Epithelial cell of proximal tubule (primary cell): ENCODE data around the gene DENND6B. TPM values are rescaled to one million over a fixed set of nuclear protein-coding genes. Genes with fewer than 3 reads are reported as not detected.

ENCODE experiments used
- DNase-seq: peaks from one replicate; pipeline ENCODE4 v3.0.0-alpha.2; 2011; ENCODE audit warnings: low read depth
- H3K4me3 ChIP-seq: 2 replicates; pipeline ENCODE4 v1.5.1; 2011; ENCODE audit warnings: low read depth, mild to moderate bottlenecking, low read length
- total RNA-seq: library from RNA; depleted of rRNA; stranded (reverse); fragments of >200 nt; gene quantifications from 2 replicates; pipeline ENCODE4 v1.2.3, GENCODE V29; 2015
- TF ChIP-seq, protein P1 (sequence below): conservative IDR thresholded peaks from 2 replicates; pipeline ENCODE4 v1.5.1; 2012; ENCODE audit warnings: low read depth, mild to moderate bottlenecking, low read length

DENND6B gene
- total RNA-seq, 1 donor from 2014 or later = 4.4 TPM

DNA sequence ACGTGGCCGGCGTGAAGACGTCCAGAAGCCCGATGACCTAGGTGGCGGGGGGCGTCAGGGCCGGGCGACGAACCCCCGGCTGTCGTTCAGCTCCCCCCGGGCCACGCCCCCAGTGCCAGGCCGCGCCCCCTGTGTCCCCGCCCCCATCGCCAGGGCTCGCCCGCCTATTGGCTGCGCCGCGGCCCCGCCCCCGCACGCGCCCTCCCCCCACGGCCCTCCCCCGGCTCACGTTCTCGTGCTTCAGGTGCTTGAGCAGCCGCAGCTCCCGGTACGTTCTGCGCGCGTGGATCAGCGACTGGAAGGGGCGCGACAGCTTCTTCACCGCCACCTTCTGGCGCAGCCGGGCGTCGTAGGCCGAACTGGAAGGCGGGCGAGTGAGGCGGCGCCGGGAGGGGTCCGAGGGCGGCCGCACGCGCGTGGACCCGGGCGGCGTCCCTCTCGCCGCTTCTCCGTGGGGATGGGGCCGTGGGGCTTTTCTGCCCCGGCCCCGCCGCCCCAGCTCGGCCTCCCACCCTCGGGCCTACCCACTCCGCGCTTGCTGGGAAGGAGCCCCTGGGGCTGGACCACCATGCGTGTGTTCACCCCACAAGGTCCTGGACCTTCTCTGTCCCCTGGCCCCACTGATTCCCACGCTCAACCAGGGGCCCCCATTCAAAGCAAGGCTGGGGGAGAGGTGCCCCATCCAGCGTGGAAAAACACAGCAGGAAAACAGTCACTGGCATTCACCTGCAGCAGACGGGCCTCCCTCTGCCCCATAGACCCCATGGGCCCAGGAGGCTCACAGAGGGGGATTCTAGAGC, 59.0 kb downstream of the DENND6B start:
- DNase-seq = no peak
- TF ChIP-seq, protein P1, sequence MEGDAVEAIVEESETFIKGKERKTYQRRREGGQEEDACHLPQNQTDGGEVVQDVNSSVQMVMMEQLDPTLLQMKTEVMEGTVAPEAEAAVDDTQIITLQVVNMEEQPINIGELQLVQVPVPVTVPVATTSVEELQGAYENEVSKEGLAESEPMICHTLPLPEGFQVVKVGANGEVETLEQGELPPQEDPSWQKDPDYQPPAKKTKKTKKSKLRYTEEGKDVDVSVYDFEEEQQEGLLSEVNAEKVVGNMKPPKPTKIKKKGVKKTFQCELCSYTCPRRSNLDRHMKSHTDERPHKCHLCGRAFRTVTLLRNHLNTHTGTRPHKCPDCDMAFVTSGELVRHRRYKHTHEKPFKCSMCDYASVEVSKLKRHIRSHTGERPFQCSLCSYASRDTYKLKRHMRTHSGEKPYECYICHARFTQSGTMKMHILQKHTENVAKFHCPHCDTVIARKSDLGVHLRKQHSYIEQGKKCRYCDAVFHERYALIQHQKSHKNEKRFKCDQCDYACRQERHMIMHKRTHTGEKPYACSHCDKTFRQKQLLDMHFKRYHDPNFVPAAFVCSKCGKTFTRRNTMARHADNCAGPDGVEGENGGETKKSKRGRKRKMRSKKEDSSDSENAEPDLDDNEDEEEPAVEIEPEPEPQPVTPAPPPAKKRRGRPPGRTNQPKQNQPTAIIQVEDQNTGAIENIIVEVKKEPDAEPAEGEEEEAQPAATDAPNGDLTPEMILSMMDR = peak; percentile 32
- H3K4me3 ChIP-seq = peak overlapping the region; percentile 35

DNA sequence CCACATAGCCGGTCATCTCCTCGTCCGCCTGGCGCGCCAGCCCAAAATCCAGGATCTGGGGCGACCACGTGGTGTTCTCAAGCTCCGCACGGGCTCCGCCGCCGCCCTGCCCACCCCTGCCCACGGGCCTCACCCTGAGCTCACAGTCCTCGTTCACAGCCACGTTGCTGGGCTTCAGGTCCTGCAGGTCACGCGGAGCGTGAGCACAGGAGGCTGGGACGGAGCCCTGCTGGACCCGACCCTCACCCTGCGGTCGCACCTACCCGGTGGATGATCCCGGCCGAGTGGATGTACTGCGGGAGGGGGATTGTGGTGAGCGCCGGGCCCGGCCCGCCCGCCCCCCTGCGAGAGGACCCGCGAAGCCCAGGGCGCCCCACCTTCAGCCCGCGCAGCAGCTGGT, 59.8 kb downstream of the DENND6B start:
- no peak overlapping the region for H3K4me3 ChIP-seq
- TF ChIP-seq, protein P1 = no peak
- DNase-seq = no peak

DNA sequence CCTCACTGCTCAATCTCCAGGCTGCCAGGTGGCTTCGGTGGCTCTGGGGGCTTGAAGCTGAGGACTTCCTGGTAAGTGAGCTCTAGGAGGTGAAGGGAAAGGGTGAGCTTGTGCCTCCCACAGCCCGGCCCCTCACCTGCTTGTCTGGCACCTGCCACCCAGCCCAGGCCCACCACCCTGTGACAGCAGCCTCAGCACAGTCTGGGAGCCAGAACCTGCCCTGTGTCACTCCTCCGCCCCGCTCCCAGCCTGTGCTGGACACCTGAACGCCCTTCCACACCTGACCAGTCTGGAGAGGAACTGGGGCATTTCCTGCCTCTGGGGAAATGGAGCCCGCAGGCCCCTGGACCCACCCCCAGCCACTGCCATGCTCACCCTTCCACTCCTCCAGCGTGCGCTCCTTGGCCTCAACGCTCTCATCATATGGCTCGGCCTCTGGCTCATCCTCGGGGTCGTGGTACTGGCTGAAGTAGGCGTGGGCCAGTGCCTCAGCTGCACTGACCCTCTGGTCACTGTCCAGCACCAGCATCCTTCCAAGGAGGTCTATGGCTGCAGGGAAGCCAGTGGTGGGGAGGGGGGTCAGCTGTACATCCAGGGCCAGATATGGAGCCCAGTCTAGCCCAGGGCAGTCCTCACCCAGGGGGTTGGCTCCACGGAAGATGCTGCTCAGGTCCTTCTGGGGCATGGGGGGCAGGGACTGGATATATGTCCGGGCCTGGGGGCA, 61.7 kb downstream of the DENND6B start:
- H3K4me3 ChIP-seq = no peak overlapping the region
- TF ChIP-seq, protein P1 = no peak
- no peak for DNase-seq

DNA sequence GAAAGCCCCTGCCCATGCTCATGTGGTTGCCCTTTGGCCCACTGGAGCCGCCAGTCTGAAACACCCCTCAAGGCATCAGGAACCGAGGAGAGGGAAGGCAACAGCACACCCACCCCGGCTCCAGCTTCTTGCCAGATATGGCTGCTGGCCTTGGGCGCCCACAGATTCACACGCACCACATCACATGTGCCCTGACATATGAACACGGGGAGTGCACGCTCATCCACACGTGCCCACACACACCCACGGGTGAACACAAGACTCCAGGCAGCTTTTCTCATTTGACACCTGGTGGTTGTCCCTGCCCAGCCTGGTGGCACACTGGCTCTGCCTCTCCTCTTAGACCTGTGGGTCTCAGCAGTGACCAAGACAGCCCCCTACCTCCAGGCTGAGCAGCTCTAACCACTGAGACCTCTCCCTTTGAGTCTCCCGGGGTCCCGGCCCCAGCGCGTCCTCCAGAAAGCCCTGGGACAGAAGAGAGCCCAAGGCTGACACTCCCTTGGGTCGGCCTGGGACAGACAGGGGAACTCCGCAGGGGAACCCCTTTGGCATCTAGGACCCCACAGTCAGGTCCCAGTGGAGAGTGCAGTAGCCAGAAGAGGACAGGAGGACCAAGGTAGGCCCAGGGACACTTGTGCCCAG, 62.6 kb downstream of the DENND6B start:
- no peak for DNase-seq
- TF ChIP-seq, protein P1 = no peak
- no peak overlapping the region for H3K4me3 ChIP-seq

DNA sequence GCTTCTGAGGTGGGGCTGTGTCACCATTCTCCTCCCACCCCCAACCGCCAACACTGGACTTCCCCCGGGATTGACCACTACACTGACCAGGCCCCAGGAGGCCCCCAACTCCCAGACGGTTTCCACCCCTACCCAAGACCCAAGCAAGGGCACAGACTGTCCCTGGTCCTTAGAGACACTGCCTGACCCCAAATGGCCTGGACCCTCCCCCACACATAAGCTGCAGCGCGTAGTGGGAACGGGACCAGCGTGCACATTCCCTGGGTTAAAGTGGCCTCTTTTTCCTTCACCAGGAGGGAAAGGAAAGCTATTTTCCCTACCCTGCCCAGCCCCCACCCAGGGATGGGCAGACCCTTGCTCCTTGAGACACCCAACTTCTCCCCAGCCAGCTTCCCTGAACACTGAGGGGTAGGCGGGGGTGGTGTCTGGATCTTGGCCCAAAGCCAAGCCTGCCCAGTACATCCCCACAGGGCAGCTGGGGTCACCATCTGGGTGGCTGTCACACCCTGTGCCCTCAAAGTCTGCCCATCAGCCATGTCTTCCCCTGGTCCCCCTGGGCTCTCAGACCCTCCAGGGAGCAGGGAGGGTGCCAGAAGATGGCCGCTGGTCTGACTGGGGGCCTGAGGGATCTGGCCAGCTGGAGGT, 63.7 kb downstream of the DENND6B start:
- TF ChIP-seq, protein P1 = no peak
- no peak for DNase-seq
- no peak overlapping the region for H3K4me3 ChIP-seq

DNA sequence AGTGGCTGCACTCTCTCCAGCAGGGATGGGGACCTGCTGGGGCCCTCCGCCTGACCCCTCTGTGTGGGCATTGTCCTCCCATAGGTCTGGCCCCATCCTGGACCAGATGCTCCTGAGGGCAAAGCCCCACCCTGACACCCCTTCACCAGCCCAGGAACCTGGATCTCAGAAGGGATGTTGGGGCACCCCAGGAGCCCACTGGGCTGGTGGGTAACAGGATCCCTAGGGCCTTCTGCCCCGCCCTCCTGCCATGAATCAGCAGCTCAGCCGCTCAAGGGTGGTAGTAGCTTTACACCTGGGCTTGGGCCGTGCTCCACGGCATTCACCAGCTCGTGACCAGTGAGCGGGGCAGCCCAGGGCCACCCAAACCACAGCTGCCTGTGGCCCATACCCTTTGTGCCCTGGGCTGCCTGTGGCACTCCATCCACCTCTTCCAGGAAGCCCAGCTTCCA, 64.3 kb downstream of the DENND6B start:
- TF ChIP-seq, protein P1 = no peak
- H3K4me3 ChIP-seq = no peak overlapping the region
- DNase-seq = no peak
